Activated naive CD8-positive, alpha-beta T cell treated with anti-CD3 and anti-CD28 coated beads, Interleukin-2, amount 50 U/mL, for 16 hours (primary cell): ENCODE data around the gene BMAL2.

Experiments used
- DNase-seq: peaks from one replicate; pipeline ENCODE4 v3.0.0-alpha.2; 2020; ENCODE audit warnings: low read depth, low spot score

Gene BMAL2

GRCh38 chr12:27319848-27320247, 12.8 kb upstream of the BMAL2 start:
- DNase-seq: no peak

- DNase-seq: no peak
Observed at GRCh38 chr12:27324530-27324929, 8.1 kb upstream of the BMAL2 start.

DNA sequence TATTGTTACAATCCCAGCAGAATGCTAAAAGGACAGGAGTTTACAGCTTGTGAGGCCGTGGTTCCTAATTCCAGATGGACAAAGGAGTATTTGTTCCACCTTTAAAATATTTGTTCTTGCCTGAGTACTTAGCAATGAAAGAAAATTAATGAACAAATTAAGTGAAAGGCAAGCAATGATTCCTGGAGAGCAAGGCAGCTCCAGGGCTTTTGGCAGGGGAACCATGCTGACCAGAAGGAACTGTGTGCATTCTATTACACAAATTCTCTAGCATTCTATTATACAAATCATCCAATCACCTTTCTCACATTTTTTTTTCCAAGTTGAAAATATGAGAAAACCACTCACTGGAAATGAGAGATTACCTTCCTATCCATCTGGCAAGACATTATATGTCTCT, 1.8 kb upstream of the BMAL2 start:
- no peak for DNase-seq

DNA sequence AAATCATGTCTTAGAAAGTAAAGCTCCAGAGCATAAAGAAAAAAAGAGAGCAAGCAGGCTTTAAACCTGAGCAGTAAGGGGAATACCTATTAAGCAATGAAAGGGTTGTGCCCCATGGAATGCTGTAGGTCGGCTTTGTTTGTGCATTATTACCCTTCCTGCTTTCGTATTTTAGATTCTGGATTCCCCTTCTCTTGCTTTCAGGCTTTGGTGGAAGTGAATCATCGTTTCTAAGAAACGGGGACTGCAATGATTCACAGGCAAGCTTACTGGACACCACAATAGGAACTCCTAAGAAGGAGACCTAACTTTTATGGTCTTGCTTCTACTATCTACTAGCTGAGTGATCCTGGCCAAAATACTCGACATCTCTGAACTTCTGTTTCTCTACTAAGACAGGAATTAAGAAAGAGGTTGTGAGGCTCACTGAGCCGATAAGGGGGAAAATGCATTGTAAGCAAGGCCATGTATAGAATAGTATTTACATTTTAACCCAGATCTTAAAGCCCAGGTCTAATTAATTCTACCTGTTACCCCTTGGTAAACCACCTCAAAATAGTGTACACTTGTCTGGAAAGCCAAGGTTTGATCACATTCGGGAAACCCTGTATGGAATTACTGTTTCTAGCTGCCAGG, 1.2 kb upstream of the BMAL2 start:
- DNase-seq: no peak

DNA sequence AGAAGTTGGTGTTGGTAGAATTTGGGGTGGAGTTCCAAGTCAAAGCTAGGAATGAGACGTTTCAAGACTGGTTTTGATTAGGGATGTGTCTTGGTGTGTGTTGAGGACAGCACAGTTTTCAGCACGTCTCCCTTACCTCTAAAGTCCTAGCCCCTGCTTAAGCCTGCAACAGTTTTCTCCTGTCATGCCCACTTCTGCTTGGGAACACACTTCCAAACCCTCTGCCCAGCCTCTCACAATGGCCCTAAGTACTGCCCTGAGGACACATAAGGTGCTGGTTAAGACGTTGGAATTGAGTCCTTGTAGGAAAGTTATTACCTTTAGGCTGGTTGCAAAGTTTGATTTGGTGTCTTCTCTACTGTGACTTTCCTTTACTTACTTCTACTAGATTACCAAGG, 710 bp upstream of the BMAL2 start:
- DNase-seq: no peak

DNA sequence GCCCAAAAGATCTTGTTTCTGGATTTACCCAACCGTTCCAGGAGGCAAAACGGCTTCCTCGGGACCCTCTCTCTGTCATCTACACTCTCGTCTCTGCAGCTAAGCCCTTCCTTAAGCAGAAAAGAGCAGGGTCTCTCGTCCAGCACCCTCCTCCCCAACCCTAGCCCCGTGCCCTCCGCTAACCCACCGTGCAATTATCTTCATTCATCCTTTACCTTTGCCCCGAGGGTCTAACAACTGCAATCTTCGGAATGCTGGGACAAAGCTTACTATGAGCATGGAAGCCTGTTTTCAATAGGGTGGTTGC, 276 bp upstream of the BMAL2 start:
- no peak for DNase-seq

GRCh38 chr12:27333403-27334009, 870 bp downstream of the BMAL2 start:
- DNase-seq: no peak

DNA sequence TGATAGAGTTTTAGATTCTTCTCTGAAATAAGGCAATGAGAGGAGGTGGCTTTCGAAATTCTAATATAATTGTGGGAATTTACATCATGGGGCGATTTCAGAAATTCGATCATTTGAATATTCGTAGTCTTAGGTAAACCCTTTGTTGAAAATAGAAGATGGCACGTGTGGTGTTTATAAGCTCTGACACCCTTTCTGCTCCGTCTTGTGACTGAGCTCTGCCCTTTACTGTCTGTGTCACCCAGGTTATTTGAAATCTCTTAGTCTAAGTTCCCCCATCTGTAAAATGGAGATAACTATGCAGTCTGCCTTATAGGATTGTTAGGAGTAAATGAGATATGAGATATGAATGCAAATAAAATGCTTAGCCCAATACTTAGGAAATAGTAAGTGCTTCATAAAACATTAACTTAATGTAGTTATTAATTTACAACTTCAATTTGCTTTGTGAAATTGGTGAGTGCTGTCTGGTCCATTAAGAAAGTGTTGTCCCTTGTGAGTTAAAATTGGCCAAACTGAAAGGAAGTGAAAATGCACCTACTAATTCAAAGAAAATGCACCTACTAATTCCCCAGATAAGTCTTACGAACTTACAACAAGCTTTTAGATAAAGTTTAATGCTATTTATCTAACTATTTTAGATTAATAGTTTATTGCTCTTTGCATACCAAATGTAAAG, 1.5 kb downstream of the BMAL2 start:
- no peak for DNase-seq

- DNase-seq: no peak
Observed at GRCh38 chr12:27334721-27335082, 2.1 kb downstream of the BMAL2 start.

DNA sequence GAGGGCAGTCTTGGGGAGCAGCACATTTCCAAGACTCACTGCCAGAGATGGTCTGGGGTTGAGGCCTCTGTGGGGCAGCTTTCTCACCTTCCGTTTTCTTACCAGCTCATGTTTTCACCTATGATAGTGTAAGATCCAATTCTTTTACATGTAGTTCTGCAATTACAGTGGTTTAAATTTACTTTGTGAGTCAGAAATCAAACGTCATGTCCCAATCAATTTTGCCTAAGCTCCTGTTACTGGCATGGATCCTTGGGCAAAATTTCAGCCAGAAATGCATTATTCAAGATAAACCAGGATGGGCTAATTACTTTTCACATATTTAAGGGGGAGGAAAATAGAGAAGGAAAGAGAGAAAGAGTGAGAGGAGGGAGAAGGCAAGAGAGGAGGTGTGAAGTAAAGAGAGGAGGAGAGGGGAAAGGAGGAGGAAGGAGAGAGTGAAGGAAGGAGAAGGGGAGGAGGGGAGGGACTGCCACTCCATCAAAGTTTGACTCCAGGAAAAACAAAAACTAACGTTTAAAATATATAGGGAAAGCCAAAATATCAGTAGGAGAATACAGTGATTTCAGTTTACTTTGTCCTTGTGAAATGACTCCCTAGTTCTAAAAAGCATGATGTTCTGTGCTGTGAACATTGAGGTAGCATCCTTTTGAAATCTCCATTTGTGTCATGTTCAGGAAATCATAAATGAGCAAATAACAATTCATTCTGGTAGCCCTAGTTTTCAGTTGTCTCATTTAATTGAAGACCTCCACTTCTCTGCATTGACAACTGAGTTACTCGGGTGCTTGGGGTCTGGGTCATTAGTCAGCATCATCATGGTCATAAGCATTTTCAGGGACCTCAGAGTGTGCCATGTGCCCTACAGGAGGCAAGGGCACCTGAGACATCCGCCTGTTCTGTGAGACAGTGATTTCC, 3.0 kb downstream of the BMAL2 start:
- no peak for DNase-seq

DNA sequence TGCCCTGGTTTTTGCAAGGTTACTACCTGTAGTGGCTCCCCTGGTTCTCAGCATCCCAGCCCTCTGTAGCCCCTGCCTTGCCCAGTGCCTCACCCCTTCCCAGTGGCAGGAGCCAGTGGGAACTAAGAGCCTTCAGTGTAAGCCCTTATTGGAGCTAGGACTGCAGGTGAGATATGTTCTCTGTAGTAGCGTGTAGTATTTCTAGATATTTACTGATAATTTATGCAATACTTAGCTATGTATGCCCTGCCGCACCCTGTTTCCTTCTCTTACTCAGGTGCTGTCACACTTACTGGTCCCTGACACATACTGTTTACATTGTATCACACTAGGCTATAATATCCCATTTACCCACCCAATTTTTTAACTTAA, 3.6 kb downstream of the BMAL2 start:
- no peak for DNase-seq

DNA sequence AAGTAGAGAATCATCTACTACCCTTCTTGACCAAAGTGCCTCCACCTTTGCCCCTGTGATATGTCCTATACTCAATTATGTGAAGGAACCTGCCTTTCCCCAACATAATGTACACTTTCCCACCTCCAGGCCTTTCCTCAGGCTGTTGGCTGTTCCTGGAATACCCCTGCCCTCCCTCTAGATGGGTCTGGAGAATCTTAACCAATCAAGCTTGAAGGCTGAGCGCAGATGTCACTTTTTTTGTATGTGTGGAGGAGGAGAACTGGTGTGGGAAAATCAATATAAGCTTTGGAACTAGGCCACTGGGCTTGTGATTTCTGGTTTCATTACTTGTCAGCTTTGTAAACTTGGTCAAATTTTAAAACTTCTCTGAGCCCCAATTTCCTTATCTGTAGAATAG, 4.7 kb downstream of the BMAL2 start:
- no peak for DNase-seq

- no peak for DNase-seq
Observed at GRCh38 chr12:27338473-27338872, 5.8 kb downstream of the BMAL2 start.

DNA sequence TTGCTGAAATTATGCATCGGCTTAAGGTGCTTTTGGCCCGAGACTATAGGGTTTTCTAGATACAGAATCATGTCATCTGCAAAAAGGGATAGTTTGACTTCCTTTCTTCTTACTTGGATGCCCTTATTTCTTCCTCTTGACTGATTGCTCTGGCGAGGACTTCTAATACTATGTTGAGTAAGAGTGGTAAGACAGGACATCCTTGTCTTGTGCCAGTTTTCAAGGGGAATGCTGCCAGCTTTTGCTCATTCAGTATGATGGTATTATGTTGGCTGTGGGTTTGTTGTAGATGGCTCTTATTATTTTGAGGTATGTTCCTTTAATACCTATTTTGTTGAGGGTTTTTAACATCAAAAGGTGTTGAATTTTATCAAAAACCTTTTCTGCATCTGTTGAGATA, 8.3 kb downstream of the BMAL2 start:
- no peak for DNase-seq

GRCh38 chr12:27342536-27342935, 9.9 kb downstream of the BMAL2 start:
- DNase-seq: no peak

DNA sequence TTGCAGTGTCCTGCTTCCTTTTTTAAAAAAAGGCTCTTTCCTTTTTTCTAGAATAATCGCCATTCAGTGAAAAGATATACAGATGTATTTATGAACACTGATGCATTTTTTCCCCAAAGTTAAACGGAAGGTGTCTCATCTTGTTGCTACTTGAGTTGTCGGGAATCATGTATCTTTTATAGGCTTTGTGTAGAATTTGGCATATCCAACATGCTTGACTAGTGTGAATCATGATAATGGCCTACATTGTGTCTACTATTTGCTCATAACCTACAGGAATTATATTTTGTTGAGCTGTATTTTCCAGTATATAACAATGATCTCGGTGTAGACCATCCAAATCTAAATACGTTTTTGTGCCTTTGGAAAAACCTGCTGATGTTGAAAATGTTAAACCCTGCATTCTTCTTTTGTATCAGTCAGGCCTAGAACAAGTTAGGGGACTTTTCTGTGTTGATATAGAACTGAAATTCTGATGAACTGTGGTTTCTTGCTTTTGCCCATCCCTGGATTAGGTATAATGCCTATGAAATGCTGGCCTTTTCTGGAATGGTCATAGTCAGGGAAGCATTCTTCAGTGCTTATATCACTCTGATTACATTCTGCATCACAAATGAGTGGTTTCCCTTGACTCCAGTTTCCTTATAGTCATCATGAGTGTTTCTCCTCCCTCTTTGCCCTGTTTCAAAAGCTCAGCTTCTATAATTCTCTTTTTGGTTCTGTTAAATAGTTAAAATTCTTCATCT, 10.8 kb downstream of the BMAL2 start:
- DNase-seq: no peak

DNA sequence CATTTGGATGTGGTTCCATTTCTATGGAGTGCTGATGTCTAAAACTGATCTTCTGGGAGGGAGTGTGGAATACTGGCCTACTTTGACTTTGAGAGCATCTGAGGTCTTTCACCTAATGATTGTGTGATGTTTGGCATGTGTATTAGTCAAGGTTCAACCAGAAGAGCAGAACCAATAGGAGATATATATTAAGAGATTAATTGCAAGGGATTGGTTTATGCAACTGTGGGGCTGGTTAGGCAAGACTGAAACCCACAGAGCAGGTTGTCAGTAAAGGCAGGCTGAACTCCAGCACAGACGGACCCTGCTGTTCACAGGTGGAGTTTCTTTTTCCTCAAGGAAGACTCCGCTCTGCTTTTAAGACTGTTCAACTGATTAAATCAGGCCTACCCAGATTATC, 11.6 kb downstream of the BMAL2 start:
- DNase-seq: no peak

DNA sequence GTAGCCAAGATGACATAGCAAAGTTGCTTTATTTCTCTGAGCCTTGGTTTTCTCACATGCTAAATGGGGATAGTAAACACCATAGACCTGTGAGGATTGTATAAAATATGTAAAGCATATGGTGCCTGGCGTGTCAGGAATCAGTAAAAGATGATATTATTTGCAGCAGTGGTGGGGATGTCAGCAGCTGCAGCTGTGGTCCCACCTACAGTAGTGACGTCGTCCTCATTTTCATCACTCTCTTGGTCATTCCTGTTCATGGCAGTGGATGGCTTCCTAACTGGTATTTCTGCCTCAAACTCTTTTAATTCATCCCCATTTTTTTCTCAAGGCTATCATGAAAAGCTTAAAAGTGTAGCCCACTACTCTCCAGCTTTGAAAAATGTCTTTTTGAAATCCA, 12.1 kb downstream of the BMAL2 start:
- DNase-seq: no peak

GRCh38 chr12:27345376-27345775, 12.7 kb downstream of the BMAL2 start:
- no peak for DNase-seq

GRCh38 chr12:27347779-27348178, 15.1 kb downstream of the BMAL2 start:
- no peak for DNase-seq

DNA sequence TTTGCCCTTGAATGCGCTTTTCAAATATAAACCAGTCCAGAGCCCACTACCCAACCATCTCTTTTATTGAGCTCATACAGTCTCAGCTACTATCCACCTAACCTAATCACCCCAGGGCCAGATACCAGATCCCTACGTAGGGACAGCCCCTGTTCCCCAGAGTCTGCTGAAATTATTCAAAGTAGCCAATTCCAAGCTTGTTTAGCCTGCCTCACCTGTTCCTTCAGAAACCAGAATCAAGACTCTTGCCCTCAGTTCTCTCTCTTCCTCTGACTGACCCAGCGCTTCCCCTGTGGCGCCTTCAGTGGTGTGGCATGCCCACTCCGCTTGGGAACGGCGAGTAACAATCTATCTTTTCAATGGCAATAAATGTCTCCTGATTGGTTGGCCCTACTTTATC, 18.8 kb downstream of the BMAL2 start:
- no peak for DNase-seq

GRCh38 chr12:27355486-27355885, 22.9 kb downstream of the BMAL2 start:
- no peak for DNase-seq
